Testis (tissue), 2 donors: ENCODE data around the gene MPZL2.

Experiments
- POLR2A ChIP-seq: fragments of 450-650 bp; IDR thresholded peaks from one replicate; pipeline ENCODE4 v1.6.1; 2017; ENCODE audit warnings: antibody characterized with exemption, mild to moderate bottlenecking, moderate library complexity
- TF ChIP-seq, protein P1 (sequence below), 3 experiments: fragments of 450-650 bp in 2 of 3; fragments of 200-600 bp in 1 of 3; sonication (generic) in 1 of 3; IDR thresholded peaks; one replicate each; pipeline ENCODE4 v1.5.1; 2016 to 2019; ENCODE audit warnings: antibody characterized with exemption in 3 of 3, mild to moderate bottlenecking in 2 of 3, moderate library complexity in 1 of 3

DNA sequence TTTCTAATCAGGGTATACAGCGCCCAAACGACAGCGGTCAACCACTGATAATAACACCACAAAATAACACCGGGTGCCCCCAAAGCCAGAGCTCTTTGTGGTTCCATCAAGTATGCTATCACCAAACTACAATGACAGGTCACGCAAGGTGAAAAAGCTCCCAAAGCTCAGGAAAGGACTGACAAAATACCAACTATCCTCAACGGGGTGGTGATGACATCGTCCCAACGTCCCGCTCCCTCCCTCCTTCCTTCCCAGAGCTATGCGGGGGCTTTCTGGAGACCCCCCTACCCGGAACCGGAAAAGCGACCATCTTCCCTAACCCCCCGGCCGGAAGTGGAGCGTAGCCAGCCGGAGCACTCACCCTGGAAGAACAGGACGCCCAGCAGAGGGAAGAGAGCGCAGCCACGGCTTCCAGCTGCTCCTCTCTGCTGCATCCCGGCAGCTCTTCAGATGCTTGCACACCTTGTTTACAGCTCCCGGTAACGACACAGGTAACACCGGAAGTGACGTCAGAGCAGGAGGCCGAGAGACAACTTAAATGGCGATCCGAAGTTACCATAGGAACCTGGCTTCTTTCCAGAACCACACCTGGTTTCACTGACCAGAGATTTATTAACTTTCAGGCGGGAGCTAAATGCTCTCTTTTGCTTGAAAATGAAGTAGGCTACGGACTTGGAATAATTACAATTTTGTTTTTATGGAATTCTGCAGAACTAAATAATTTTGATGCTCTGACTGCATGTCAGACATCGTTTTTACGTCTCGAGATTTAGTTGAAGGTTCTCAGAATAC, 12.0 kb downstream of the MPZL2 start, which contains the start of gene MPZL3:
- no peak for TF ChIP-seq POLR2A
- TF ChIP-seq, protein P1, sequence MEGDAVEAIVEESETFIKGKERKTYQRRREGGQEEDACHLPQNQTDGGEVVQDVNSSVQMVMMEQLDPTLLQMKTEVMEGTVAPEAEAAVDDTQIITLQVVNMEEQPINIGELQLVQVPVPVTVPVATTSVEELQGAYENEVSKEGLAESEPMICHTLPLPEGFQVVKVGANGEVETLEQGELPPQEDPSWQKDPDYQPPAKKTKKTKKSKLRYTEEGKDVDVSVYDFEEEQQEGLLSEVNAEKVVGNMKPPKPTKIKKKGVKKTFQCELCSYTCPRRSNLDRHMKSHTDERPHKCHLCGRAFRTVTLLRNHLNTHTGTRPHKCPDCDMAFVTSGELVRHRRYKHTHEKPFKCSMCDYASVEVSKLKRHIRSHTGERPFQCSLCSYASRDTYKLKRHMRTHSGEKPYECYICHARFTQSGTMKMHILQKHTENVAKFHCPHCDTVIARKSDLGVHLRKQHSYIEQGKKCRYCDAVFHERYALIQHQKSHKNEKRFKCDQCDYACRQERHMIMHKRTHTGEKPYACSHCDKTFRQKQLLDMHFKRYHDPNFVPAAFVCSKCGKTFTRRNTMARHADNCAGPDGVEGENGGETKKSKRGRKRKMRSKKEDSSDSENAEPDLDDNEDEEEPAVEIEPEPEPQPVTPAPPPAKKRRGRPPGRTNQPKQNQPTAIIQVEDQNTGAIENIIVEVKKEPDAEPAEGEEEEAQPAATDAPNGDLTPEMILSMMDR (IDR thresholded peaks at IDR 0.05): no peak
